ENCODE measurements around the gene ZDHHC14.

Gene ZDHHC14

GRCh38 chr6:157518397-157519250 is 137.6 kb downstream of the ZDHHC14 start:
- DNase-seq (ENCODE audit: low spot score): peak; percentile 89

GRCh38 chr6:157519255-157520116 is 138.5 kb downstream of the ZDHHC14 start:
- DNase-seq (ENCODE audit: low spot score): no peak

- DNase-seq (ENCODE audit: low spot score): no peak
Observed at GRCh38 chr6:157520117-157520406, 139.1 kb downstream of the ZDHHC14 start.

GRCh38 chr6:157520596-157521361 is 139.8 kb downstream of the ZDHHC14 start:
- no peak for DNase-seq (ENCODE audit: low spot score)

GRCh38 chr6:157521362-157522335 is 140.7 kb downstream of the ZDHHC14 start:
- DNase-seq (ENCODE audit: low spot score): no peak

GRCh38 chr6:157522472-157522871 is 141.5 kb downstream of the ZDHHC14 start:
- no peak for DNase-seq (ENCODE audit: low spot score)

GRCh38 chr6:157524735-157525134 is 143.7 kb downstream of the ZDHHC14 start:
- no peak for DNase-seq (ENCODE audit: low spot score)

- no peak for DNase-seq (ENCODE audit: low spot score)
Observed at GRCh38 chr6:157525292-157525889, 144.4 kb downstream of the ZDHHC14 start.

- DNase-seq (ENCODE audit: low spot score): no peak
Observed at GRCh38 chr6:157525918-157526425, 145.0 kb downstream of the ZDHHC14 start.

- DNase-seq (ENCODE audit: low spot score): no peak
Observed at GRCh38 chr6:157527471-157527907, 146.5 kb downstream of the ZDHHC14 start.

- DNase-seq (ENCODE audit: low spot score): no peak
Observed at GRCh38 chr6:157528931-157529653, 148.1 kb downstream of the ZDHHC14 start.

- DNase-seq (ENCODE audit: low spot score): no peak
Observed at GRCh38 chr6:157529654-157530039, 148.7 kb downstream of the ZDHHC14 start.

- no peak for DNase-seq (ENCODE audit: low spot score)
Observed at GRCh38 chr6:157530126-157530525, 149.1 kb downstream of the ZDHHC14 start.

- DNase-seq (ENCODE audit: low spot score): no peak
Observed at GRCh38 chr6:157530724-157531168, 149.8 kb downstream of the ZDHHC14 start.

- no peak for DNase-seq (ENCODE audit: low spot score)
Observed at GRCh38 chr6:157531169-157531985, 150.4 kb downstream of the ZDHHC14 start.

- no peak for DNase-seq (ENCODE audit: low spot score)
Observed at GRCh38 chr6:157531986-157532365, 151.0 kb downstream of the ZDHHC14 start.

- no peak for DNase-seq (ENCODE audit: low spot score)
Observed at GRCh38 chr6:157533048-157533871, 152.3 kb downstream of the ZDHHC14 start.

Measured in AG20443 (cell line).